ENCODE measurements around the gene ATP6V0A1. TPM values are rescaled to one million over a fixed set of nuclear protein-coding genes. Genes with fewer than 3 reads are reported as not detected.

ATP6V0A1 gene
- total and polyA plus RNA-seq, 2 of the 4 experiments (the other 2 are of a cell fraction), result 18.8 to 34.0 TPM

- in situ Hi-C loops (cut with MboI; ENCODE audit: low sequenced_read_pairs), result no loop called here
- Histone ChIP-seq H3K27me3 (ENCODE audit: control insufficient read depth, insufficient read depth, low read length) (no peaks in the 10 kb centered on the region), H2BK15ac (ENCODE audit: low read depth, low read length) (no peak overlapping the region), H3K9me3 (ENCODE audit: control insufficient read depth, insufficient read depth, low read length) (no peaks in the 10 kb centered on the region), H4K91ac (ENCODE audit: insufficient read depth, low read depth, low read length) (no peak overlapping the region), H3K9ac (ENCODE audit: low read depth, low read length) (no peak overlapping the region), H2BK20ac (ENCODE audit: low read depth, low read length) (no peak overlapping the region), H3K4me3 (ENCODE audit: insufficient read depth, low read depth, low read length) (no peak overlapping the region), H3K18ac (ENCODE audit: low read depth, low read length) (no peak overlapping the region), H2AK5ac (ENCODE audit: low read depth, low read length) (no peak overlapping the region), H2BK5ac (ENCODE audit: low read depth, low read length, poor library complexity, severe bottlenecking) (no peak overlapping the region), H4K20me1 (ENCODE audit: insufficient read depth, low read length) (peaks cover 100% of the 10 kb centered on the region), H3K23ac (ENCODE audit: low read depth, low read length) (no peak overlapping the region), H3K4me1 (ENCODE audit: control insufficient read depth, insufficient read depth, low read length) (peaks cover 33% of the 10 kb centered on the region), H2BK120ac (ENCODE audit: low read depth, low read length) (no peak overlapping the region), H4K8ac (ENCODE audit: low read depth in 2 of 2, low read length in 2 of 2) (no peak overlapping the region), H3K4ac (ENCODE audit: low read depth, low read length) (no peak overlapping the region), H2AFZ (replicated peaks; ENCODE audit: low read length, poor library complexity) (no peak overlapping the region), H3K27ac (ENCODE audit: insufficient read depth, low read length) (peak overlapping the region; percentile 23; the same call in 1 of the 2 replicates), H3K9me1 (ENCODE audit: insufficient read depth, low read length) (peaks cover 30% of the 10 kb centered on the region), H3K56ac (ENCODE audit: extremely low read depth, insufficient read depth, low read length) (no peak overlapping the region), H4K5ac (ENCODE audit: low read depth, low read length) (no peak overlapping the region), H3K4me2 (ENCODE audit: low read depth, low read length) (no peak overlapping the region), H3K36me3 (ENCODE audit: control insufficient read depth, insufficient read depth, low read length) (peaks cover 19% of the 10 kb centered on the region), H2AK9ac (replicated peaks; ENCODE audit: low read depth, low read length, poor library complexity) (no peak overlapping the region), H3K14ac (replicated peaks; ENCODE audit: low read depth, low read length) (no peak overlapping the region), H3K79me1 (ENCODE audit: low read depth in 1 of 2, low read length in 2 of 2) (peaks cover 0 to 40% of the 10 kb centered on the region in 2 experiments; a peak in 2 of 4 replicates)
- dilution Hi-C loops (cut with HindIII; ENCODE audit: low sequenced_read_pairs, unreplicated experiment), result no loop called here
- DNase-seq (no peak), ATAC-seq (ENCODE audit: low read depth) (0 out of 2 replicates have a peak, but pooled peaks have one; percentile 5)
- BruUV-seq (replicated peaks), result no TSS peak
- intact Hi-C loops (cut with micrococcal nuclease), result no loop called here
- no CpG with 5 or more reads among the region's 3 CpGs for WGBS, 2 experiments (ENCODE audit: extremely low coverage in 2 of 2, insufficient read length in 1 of 2)
- no peak for TF ChIP-seq ELK1 (IDR thresholded peaks at IDR 0.05; ENCODE audit: borderline replicate concordance, low read depth, low read length)
- no peak for TF ChIP-seq CHD1 (IDR thresholded peaks at IDR 0.05; ENCODE audit: low read depth, low read length)
- no peak for TF ChIP-seq POLR2A (IDR thresholded peaks at IDR 0.05; ENCODE audit: low read depth, low read length)
- TF ChIP-seq MAZ (IDR thresholded peaks at IDR 0.05; ENCODE audit: borderline replicate concordance, low read depth, low read length), result no peak
- TF ChIP-seq FOS (IDR thresholded peaks at IDR 0.05; ENCODE audit: low read depth, low read length), result no peak
- TF ChIP-seq SMC3 (IDR thresholded peaks at IDR 0.05; ENCODE audit: low read depth, low read length), result no peak
- no peak for TF ChIP-seq CTCF (conservative IDR thresholded peaks at IDR 0.05; ENCODE audit: low read depth, low read length)
- TF ChIP-seq USF2 (IDR thresholded peaks at IDR 0.05; ENCODE audit: low read depth, low read length), result no peak
- no peak for TF ChIP-seq NFE2L2 (IDR thresholded peaks at IDR 0.05; ENCODE audit: low read depth, low read length)
- ChIA-PET CTCF (no interaction called here), POLR2A (ENCODE audit: unreplicated experiment) (no interaction called here)
Observed at GRCh38 chr17:42413464-42414040, 45.1 kb upstream of the ATP6V0A1 start.

Data from IMR-90 (cell line).